ENCODE measurements around the gene PIBF1.

GRCh38 chr13:72851678-72852014 is 69.7 kb downstream of the PIBF1 start:
- TF ChIP-seq CTCF (IDR thresholded peaks at IDR 0.05) (no peak), POLR2A (IDR thresholded peaks at IDR 0.05) (no peak)

Data from heart left ventricle (tissue), 13 donors.